ENCODE data around the gene CLSTN3. TPM values are rescaled to one million over a fixed set of nuclear protein-coding genes. Genes with fewer than 3 reads are reported as not detected.
A peak's percentile ranks its signal among the peaks of the same experiment; 100 is the strongest.

The CLSTN3 gene
- total RNA-seq, 4 donors from 2014 or later, result 13.9 to 98.7 (median 24.4) TPM

GRCh38 chr12:7123806-7124522, 6.2 kb upstream of the CLSTN3 start:
- H3K36me3 ChIP-seq, result no peaks in the 10 kb centered on the region
- H3K4me1 ChIP-seq, result peaks cover 0 to under 1% (median 0%) of the 10 kb centered on the region in 4 donors
- no peak overlapping the region for H3K27ac ChIP-seq
- intact Hi-C loops (cut with DNase I; ENCODE audit: low total_unique reads) (no loop called here), in situ Hi-C loops (cut with MboI; ENCODE audit: low pct_ligation_motif_present in 1 of 4, low pct_unique_long_range_greater_than_20kb in 1 of 4, low sequenced_read_pairs in 3 of 4) (loop anchor here in 3 of 4 donors (25.0 kb wide), 2 partner anchors 187 to 212 kb away; partner anchors contain the start of genes ATN1 (in 2 of the 3), C12orf57 (in 2 of the 3), RNU7-1 (in 2 of the 3) and ENO2 (in 1 of the 3))
- H3K4me3 ChIP-seq, result no peak overlapping the region
- H3K9me3 ChIP-seq, result no peaks in the 10 kb centered on the region
- DNase-seq, result no peak
- 67 to 73% methylated on average over 2 to 11 of the region's 11 CpGs for WGBS, 2 donors (ENCODE audit: low coverage in 1 of 2)
- H3K27me3 ChIP-seq, result no peaks in the 10 kb centered on the region
- TF ChIP-seq EP300 (IDR thresholded peaks at IDR 0.05; ENCODE audit: low read depth), result no peak
- TF ChIP-seq POLR2A (IDR thresholded peaks at IDR 0.05), result no peak
- no peak for TF ChIP-seq CTCF (IDR thresholded peaks at IDR 0.05)
- TF ChIP-seq POLR2AphosphoS5 (IDR thresholded peaks at IDR 0.05), result no peak

GRCh38 chr12:7125632-7126227, 4.4 kb upstream of the CLSTN3 start:
- no peaks in the 10 kb centered on the region for H3K9me3 ChIP-seq
- TF ChIP-seq CTCF (IDR thresholded peaks at IDR 0.05), result no peak
- no peak for TF ChIP-seq POLR2A (IDR thresholded peaks at IDR 0.05)
- no peak for TF ChIP-seq POLR2AphosphoS5 (IDR thresholded peaks at IDR 0.05)
- TF ChIP-seq EP300 (IDR thresholded peaks at IDR 0.05; ENCODE audit: low read depth), result no peak
- H3K4me3 ChIP-seq, result no peak overlapping the region
- DNase-seq, result no peak
- peaks cover 11% of the 10 kb centered on the region for H3K27me3 ChIP-seq
- in situ Hi-C loops (cut with MboI; ENCODE audit: low pct_ligation_motif_present in 1 of 4, low pct_unique_long_range_greater_than_20kb in 1 of 4, low sequenced_read_pairs in 3 of 4) (no loop called here), intact Hi-C loops (cut with DNase I; ENCODE audit: low total_unique reads) (no loop called here)
- H3K36me3 ChIP-seq, result no peaks in the 10 kb centered on the region
- H3K4me1 ChIP-seq, result peaks cover 6 to 17% (median 14%) of the 10 kb centered on the region in 4 donors
- no peak overlapping the region for H3K27ac ChIP-seq
- WGBS, 2 donors (ENCODE audit: low coverage in 1 of 2), result 69 to 70% methylated on average over 4 of the region's 4 CpGs

GRCh38 chr12:7127916-7128626, 2.1 kb upstream of the CLSTN3 start:
- peaks cover 10 to 28% (median 18%) of the 10 kb centered on the region in 4 donors for H3K4me1 ChIP-seq
- DNase-seq, result no peak
- H3K27ac ChIP-seq, result peak overlapping the region in 1 of 4 donors; percentile 26
- TF ChIP-seq POLR2AphosphoS5 (IDR thresholded peaks at IDR 0.05), result no peak
- TF ChIP-seq EP300 (IDR thresholded peaks at IDR 0.05; ENCODE audit: low read depth), result no peak
- no peak for TF ChIP-seq POLR2A (IDR thresholded peaks at IDR 0.05)
- no peak for TF ChIP-seq CTCF (IDR thresholded peaks at IDR 0.05)
- H3K9me3 ChIP-seq, result no peaks in the 10 kb centered on the region
- no peaks in the 10 kb centered on the region for H3K36me3 ChIP-seq
- H3K27me3 ChIP-seq, result peaks cover 20% of the 10 kb centered on the region
- no peak overlapping the region for H3K4me3 ChIP-seq
- 78 to 79% methylated on average over 1 to 17 of the region's 17 CpGs for WGBS, 2 donors (ENCODE audit: low coverage in 1 of 2)
- intact Hi-C loops (cut with DNase I; ENCODE audit: low total_unique reads), result no loop called here
- in situ Hi-C loops (cut with MboI; ENCODE audit: low pct_ligation_motif_present in 1 of 4, low pct_unique_long_range_greater_than_20kb in 1 of 4, low sequenced_read_pairs in 3 of 4), result no loop called here

- intact Hi-C loops (cut with DNase I; ENCODE audit: low total_unique reads) (no loop called here), in situ Hi-C loops (cut with MboI; ENCODE audit: low pct_ligation_motif_present in 1 of 4, low pct_unique_long_range_greater_than_20kb in 1 of 4, low sequenced_read_pairs in 3 of 4) (no loop called here)
- no peaks in the 10 kb centered on the region for H3K9me3 ChIP-seq
- H3K27me3 ChIP-seq, result peaks cover 20% of the 10 kb centered on the region
- no peak for DNase-seq
- peak within 1 kb of the TSS; percentile 52 to 68 (median 64) for H3K27ac ChIP-seq
- no peak for TF ChIP-seq POLR2AphosphoS5 (IDR thresholded peaks at IDR 0.05)
- peak; percentile 14 for TF ChIP-seq POLR2A (IDR thresholded peaks at IDR 0.05)
- H3K36me3 ChIP-seq, result no peaks in the 10 kb centered on the region
- peak within 1 kb of the TSS; percentile 40 to 62 (median 56) for H3K4me3 ChIP-seq
- peaks cover 10 to 28% (median 18%) of the 10 kb centered on the region in 4 donors for H3K4me1 ChIP-seq
- WGBS, 2 donors (ENCODE audit: low coverage in 1 of 2), result 74 to 88% methylated on average over 5 to 7 of the region's 7 CpGs
These were observed 1.4 kb upstream of the CLSTN3 start, which contains the start of gene RBP5 for GRCh38 chr12:7128681-7129286. Gene RBP5 (minus strand): TSS chr12:7128889. CDS start chr12:7128775, 114 bp downstream.

Measured in transverse colon (tissue), 4 donors.